ENCODE results near the gene CDV3.

The CDV3 gene

DNA sequence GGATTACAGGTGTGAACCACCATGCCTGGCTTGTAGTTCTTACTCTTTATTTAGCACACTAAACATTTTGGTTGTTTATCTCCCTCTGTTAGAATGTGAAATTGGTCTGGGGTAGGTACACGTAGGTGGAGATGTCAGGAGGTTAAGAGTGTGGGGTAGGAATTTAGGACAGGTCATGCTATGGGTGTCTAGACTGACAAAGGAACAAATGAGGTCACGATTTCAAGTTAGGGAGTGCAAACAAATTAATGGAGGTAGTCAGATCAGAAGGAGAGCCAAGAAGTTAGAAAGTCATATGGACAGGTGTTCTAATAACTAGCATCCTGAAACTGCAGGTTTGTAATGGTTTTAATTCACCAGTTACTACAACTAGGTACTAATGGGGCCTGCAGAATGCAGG lies 19.8 kb downstream of the CDV3 start:
- no peak overlapping the region for H3K4ac ChIP-seq (ENCODE audit: low read depth, low read length)
- H4K12ac ChIP-seq (ENCODE audit: low read depth, low read length): no peak overlapping the region
- no peak overlapping the region for H3K4me3 ChIP-seq (ENCODE audit: low read depth, low read length)
- H3K4me2 ChIP-seq (ENCODE audit: low read length): no peak overlapping the region
- WGBS (ENCODE audit: extremely low coverage, insufficient coverage, insufficient read length): no CpG with 5 or more reads among the region's 2 CpGs
- no peak overlapping the region for H2AK5ac ChIP-seq (ENCODE audit: low read length)
- H3K18ac ChIP-seq (ENCODE audit: low read length): no peak overlapping the region
- no peak overlapping the region for H2BK5ac ChIP-seq (ENCODE audit: low read depth, low read length, poor library complexity)
- H3K27me3 ChIP-seq (ENCODE audit: insufficient read depth, low read length): no peaks in the 10 kb centered on the region
- H3K9ac ChIP-seq (ENCODE audit: low read length): no peak overlapping the region
- no peak overlapping the region for H3K27ac ChIP-seq (ENCODE audit: low read depth, low read length)
- H3K14ac ChIP-seq (ENCODE audit: low read length): no peak overlapping the region
- no peak overlapping the region for H4K8ac ChIP-seq (ENCODE audit: low read depth, low read length)
- H4K91ac ChIP-seq (ENCODE audit: low read depth, low read length): peak overlapping the region; percentile 6
- H3K23ac ChIP-seq (ENCODE audit: low read length): no peak overlapping the region
- peaks cover 3 to 9% of the 10 kb centered on the region in 2 experiments for H3K4me1 ChIP-seq (ENCODE audit: control insufficient read depth in 1 of 2, insufficient read depth in 2 of 2, low read length in 2 of 2)
- H3K36me3 ChIP-seq (ENCODE audit: control insufficient read depth in 1 of 2, insufficient read depth in 2 of 2, low read length in 2 of 2): peaks cover 2 to 8% of the 10 kb centered on the region in 2 experiments
- H3K79me2 ChIP-seq (ENCODE audit: control insufficient read depth, insufficient read depth, low read length, poor library complexity): no peaks in the 10 kb centered on the region
- H2BK120ac ChIP-seq (ENCODE audit: insufficient read depth, low read length, poor library complexity): no peak overlapping the region
- no peaks in the 10 kb centered on the region for H3K9me3 ChIP-seq (ENCODE audit: insufficient read depth, low read depth, low read length)
- no peak overlapping the region for H2BK12ac ChIP-seq (ENCODE audit: low read length)
- H2AFZ ChIP-seq (ENCODE audit: insufficient read depth, low read length, poor library complexity): no peak overlapping the region
- H3K79me1 ChIP-seq (ENCODE audit: low read length): no peaks in the 10 kb centered on the region
- DNase-seq: peak in 1 of 2 donors; percentile 62

DNA sequence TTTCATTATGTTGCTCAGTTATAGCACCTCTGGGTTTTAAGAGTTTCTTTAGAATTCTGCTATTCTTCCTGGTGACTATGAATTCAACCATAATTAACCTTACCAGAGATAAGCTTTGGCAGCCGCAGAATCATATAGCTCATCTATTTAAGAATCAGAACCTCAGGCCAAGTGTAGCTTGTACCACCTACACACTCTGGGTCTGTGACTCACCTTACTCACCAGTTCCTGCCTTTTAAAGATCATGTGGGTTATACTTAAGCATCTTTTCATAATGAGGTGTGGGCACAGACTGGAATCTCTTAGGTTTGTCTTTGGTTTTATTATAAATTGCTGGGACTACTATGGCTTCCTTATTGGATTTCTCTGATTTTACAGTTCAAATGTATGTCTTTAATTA lies 21.9 kb downstream of the CDV3 start:
- DNase-seq: peak; percentile 60 to 77
- H3K4ac ChIP-seq (ENCODE audit: low read depth, low read length): no peak overlapping the region
- no peak overlapping the region for H3K4me3 ChIP-seq (ENCODE audit: low read depth, low read length)
- no peak overlapping the region for H3K18ac ChIP-seq (ENCODE audit: low read length)
- peaks cover 0 to 3% of the 10 kb centered on the region in 2 experiments for H3K36me3 ChIP-seq (ENCODE audit: control insufficient read depth in 1 of 2, insufficient read depth in 2 of 2, low read length in 2 of 2)
- H4K12ac ChIP-seq (ENCODE audit: low read depth, low read length): no peak overlapping the region
- H3K4me2 ChIP-seq (ENCODE audit: low read length): no peak overlapping the region
- H3K9me3 ChIP-seq (ENCODE audit: insufficient read depth, low read depth, low read length): no peaks in the 10 kb centered on the region
- no peak overlapping the region for H2BK12ac ChIP-seq (ENCODE audit: low read length)
- H3K79me1 ChIP-seq (ENCODE audit: low read length): no peaks in the 10 kb centered on the region
- H4K91ac ChIP-seq (ENCODE audit: low read depth, low read length): no peak overlapping the region
- no peak overlapping the region for H3K14ac ChIP-seq (ENCODE audit: low read length)
- H3K9ac ChIP-seq (ENCODE audit: low read length): no peak overlapping the region
- H2AK5ac ChIP-seq (ENCODE audit: low read length): no peak overlapping the region
- H2BK5ac ChIP-seq (ENCODE audit: low read depth, low read length, poor library complexity): no peak overlapping the region
- no peak overlapping the region for H2BK120ac ChIP-seq (ENCODE audit: insufficient read depth, low read length, poor library complexity)
- peaks cover 3 to 9% of the 10 kb centered on the region in 2 experiments for H3K4me1 ChIP-seq (ENCODE audit: control insufficient read depth in 1 of 2, insufficient read depth in 2 of 2, low read length in 2 of 2)
- no peak overlapping the region for H2AFZ ChIP-seq (ENCODE audit: insufficient read depth, low read length, poor library complexity)
- no peaks in the 10 kb centered on the region for H3K79me2 ChIP-seq (ENCODE audit: control insufficient read depth, insufficient read depth, low read length, poor library complexity)
- H3K27me3 ChIP-seq (ENCODE audit: insufficient read depth, low read length): no peaks in the 10 kb centered on the region
- WGBS (ENCODE audit: extremely low coverage, insufficient coverage, insufficient read length): no CpG with 5 or more reads among the region's 1 CpG
- H3K27ac ChIP-seq (ENCODE audit: low read depth, low read length): no peak overlapping the region
- H3K23ac ChIP-seq (ENCODE audit: low read length): no peak overlapping the region
- H4K8ac ChIP-seq (ENCODE audit: low read depth, low read length): no peak overlapping the region

DNA sequence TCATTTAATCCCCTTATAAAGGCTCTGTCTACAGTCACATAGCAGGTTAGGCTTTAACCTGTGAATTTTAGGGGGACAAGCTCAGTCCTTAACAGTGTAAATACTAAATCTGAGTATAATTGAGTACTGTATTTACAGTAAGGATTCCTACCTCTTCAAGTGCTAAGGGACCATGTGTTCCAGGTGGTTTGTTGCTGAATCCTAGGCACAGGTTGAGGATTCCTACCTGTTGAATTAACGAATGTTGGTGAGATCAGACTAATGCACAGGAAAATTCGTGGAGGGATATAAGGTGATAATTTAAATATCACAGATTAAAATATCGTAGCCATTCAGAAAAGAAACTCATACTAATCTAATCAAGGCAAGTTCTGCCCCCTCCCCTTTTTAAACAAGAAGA lies 24.9 kb downstream of the CDV3 start:
- no peak for DNase-seq
- H3K79me2 ChIP-seq (ENCODE audit: control insufficient read depth, insufficient read depth, low read length, poor library complexity): no peaks in the 10 kb centered on the region
- no peak overlapping the region for H4K12ac ChIP-seq (ENCODE audit: low read depth, low read length)
- no peak overlapping the region for H4K8ac ChIP-seq (ENCODE audit: low read depth, low read length)
- H3K23ac ChIP-seq (ENCODE audit: low read length): no peak overlapping the region
- H3K79me1 ChIP-seq (ENCODE audit: low read length): no peaks in the 10 kb centered on the region
- no peak overlapping the region for H2AFZ ChIP-seq (ENCODE audit: insufficient read depth, low read length, poor library complexity)
- no peak overlapping the region for H3K4me3 ChIP-seq (ENCODE audit: low read depth, low read length)
- no peak overlapping the region for H3K18ac ChIP-seq (ENCODE audit: low read length)
- H2BK5ac ChIP-seq (ENCODE audit: low read depth, low read length, poor library complexity): no peak overlapping the region
- H3K4me2 ChIP-seq (ENCODE audit: low read length): no peak overlapping the region
- no peak overlapping the region for H3K4ac ChIP-seq (ENCODE audit: low read depth, low read length)
- no CpG with 5 or more reads among the region's 3 CpGs for WGBS (ENCODE audit: extremely low coverage, insufficient coverage, insufficient read length)
- H3K4me1 ChIP-seq (ENCODE audit: control insufficient read depth in 1 of 2, insufficient read depth in 2 of 2, low read length in 2 of 2): peaks cover 3 to 6% of the 10 kb centered on the region in 2 experiments
- H3K9me3 ChIP-seq (ENCODE audit: insufficient read depth, low read depth, low read length): no peaks in the 10 kb centered on the region
- peaks cover 0 to 3% of the 10 kb centered on the region in 2 experiments for H3K36me3 ChIP-seq (ENCODE audit: control insufficient read depth in 1 of 2, insufficient read depth in 2 of 2, low read length in 2 of 2)
- H3K14ac ChIP-seq (ENCODE audit: low read length): no peak overlapping the region
- no peaks in the 10 kb centered on the region for H3K27me3 ChIP-seq (ENCODE audit: insufficient read depth, low read length)
- no peak overlapping the region for H4K91ac ChIP-seq (ENCODE audit: low read depth, low read length)
- no peak overlapping the region for H2BK12ac ChIP-seq (ENCODE audit: low read length)
- H2BK120ac ChIP-seq (ENCODE audit: insufficient read depth, low read length, poor library complexity): no peak overlapping the region
- H2AK5ac ChIP-seq (ENCODE audit: low read length): no peak overlapping the region
- H3K9ac ChIP-seq (ENCODE audit: low read length): no peak overlapping the region
- no peak overlapping the region for H3K27ac ChIP-seq (ENCODE audit: low read depth, low read length)

DNA sequence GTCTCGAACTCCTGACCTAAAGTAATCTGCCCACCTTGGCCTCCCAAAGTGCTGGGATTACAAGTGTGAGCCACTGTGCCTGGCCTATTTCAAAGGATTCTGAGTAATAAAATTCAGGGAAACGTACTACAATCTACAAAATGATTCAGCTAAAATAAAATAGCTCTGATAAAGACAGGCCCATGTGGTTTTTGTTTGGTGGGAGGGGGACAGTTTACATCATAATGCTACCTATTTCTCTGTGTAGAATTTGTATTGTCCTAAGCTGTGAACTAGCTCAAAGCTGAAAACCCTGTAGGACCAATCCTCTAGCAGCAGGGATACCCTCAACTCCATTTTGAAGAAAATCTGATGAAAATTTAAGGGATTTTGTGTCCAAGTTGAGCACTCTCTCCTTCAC lies 25.8 kb downstream of the CDV3 start:
- H4K91ac ChIP-seq (ENCODE audit: low read depth, low read length): no peak overlapping the region
- no peaks in the 10 kb centered on the region for H3K79me2 ChIP-seq (ENCODE audit: control insufficient read depth, insufficient read depth, low read length, poor library complexity)
- no CpG with 5 or more reads among the region's 2 CpGs for WGBS (ENCODE audit: extremely low coverage, insufficient coverage, insufficient read length)
- no peak overlapping the region for H3K14ac ChIP-seq (ENCODE audit: low read length)
- no peak overlapping the region for H2BK12ac ChIP-seq (ENCODE audit: low read length)
- peaks cover 3 to 6% of the 10 kb centered on the region in 2 experiments for H3K4me1 ChIP-seq (ENCODE audit: control insufficient read depth in 1 of 2, insufficient read depth in 2 of 2, low read length in 2 of 2)
- H3K4ac ChIP-seq (ENCODE audit: low read depth, low read length): no peak overlapping the region
- no peak overlapping the region for H2BK120ac ChIP-seq (ENCODE audit: insufficient read depth, low read length, poor library complexity)
- peaks cover 0 to 3% of the 10 kb centered on the region in 2 experiments for H3K36me3 ChIP-seq (ENCODE audit: control insufficient read depth in 1 of 2, insufficient read depth in 2 of 2, low read length in 2 of 2)
- no peaks in the 10 kb centered on the region for H3K9me3 ChIP-seq (ENCODE audit: insufficient read depth, low read depth, low read length)
- no peak overlapping the region for H3K18ac ChIP-seq (ENCODE audit: low read length)
- H4K8ac ChIP-seq (ENCODE audit: low read depth, low read length): no peak overlapping the region
- no peaks in the 10 kb centered on the region for H3K79me1 ChIP-seq (ENCODE audit: low read length)
- H2AK5ac ChIP-seq (ENCODE audit: low read length): no peak overlapping the region
- no peak overlapping the region for H3K23ac ChIP-seq (ENCODE audit: low read length)
- H3K27me3 ChIP-seq (ENCODE audit: insufficient read depth, low read length): no peaks in the 10 kb centered on the region
- no peak overlapping the region for H2AFZ ChIP-seq (ENCODE audit: insufficient read depth, low read length, poor library complexity)
- H4K12ac ChIP-seq (ENCODE audit: low read depth, low read length): no peak overlapping the region
- H3K27ac ChIP-seq (ENCODE audit: low read depth, low read length): no peak overlapping the region
- no peak for DNase-seq
- H3K4me3 ChIP-seq (ENCODE audit: low read depth, low read length): no peak overlapping the region
- no peak overlapping the region for H2BK5ac ChIP-seq (ENCODE audit: low read depth, low read length, poor library complexity)
- no peak overlapping the region for H3K4me2 ChIP-seq (ENCODE audit: low read length)
- no peak overlapping the region for H3K9ac ChIP-seq (ENCODE audit: low read length)
